Activated T-helper 17 cell treated with anti-CD3 and anti-CD28 coated beads, Interleukin-2, amount 50 U/mL, for 72 hours (primary cell): ENCODE data around the gene C1orf50. TPM values are rescaled to one million over a fixed set of nuclear protein-coding genes. Genes with fewer than 3 reads are reported as not detected.
A peak's percentile ranks its signal among the peaks of the same experiment; 100 is the strongest.

Source experiments
- ATAC-seq: fragments of 150-1000 bp; cut with Tn5 transposase; replicated peaks from 2 replicates; pipeline ENCODE4 v1.10.0; 2021; ENCODE audit warnings: mild to moderate bottlenecking, moderate library complexity
- H3K27ac Mint-ChIP-seq: one replicate; pipeline ENCODE4 v1.8.0; 2022; ENCODE audit warnings: mixed read lengths
- H3K27me3 Mint-ChIP-seq: one replicate; pipeline ENCODE4 v1.8.0; 2022; ENCODE audit warnings: mixed read lengths
- H3K36me3 Mint-ChIP-seq: one replicate; pipeline ENCODE4 v1.8.0; 2022; ENCODE audit warnings: low read depth, mild to moderate bottlenecking, mixed read lengths
- H3K4me1 Mint-ChIP-seq: one replicate; pipeline ENCODE4 v1.8.0; 2022; ENCODE audit warnings: mixed read lengths
- H3K4me3 Mint-ChIP-seq: one replicate; pipeline ENCODE4 v1.8.0; 2022; ENCODE audit warnings: mild to moderate bottlenecking, mixed read lengths
- H3K9me3 Mint-ChIP-seq: one replicate; pipeline ENCODE4 v1.8.0; 2022; ENCODE audit warnings: mixed read lengths
- total RNA-seq, 2 donors: library from RNA; stranded (reverse); gene quantifications; one replicate each; pipeline ENCODE4 v1.2.3, GENCODE V29; 2022

Gene C1orf50
- total RNA-seq, 2 donors from 2014 or later = 6.5 to 10.7 TPM

DNA sequence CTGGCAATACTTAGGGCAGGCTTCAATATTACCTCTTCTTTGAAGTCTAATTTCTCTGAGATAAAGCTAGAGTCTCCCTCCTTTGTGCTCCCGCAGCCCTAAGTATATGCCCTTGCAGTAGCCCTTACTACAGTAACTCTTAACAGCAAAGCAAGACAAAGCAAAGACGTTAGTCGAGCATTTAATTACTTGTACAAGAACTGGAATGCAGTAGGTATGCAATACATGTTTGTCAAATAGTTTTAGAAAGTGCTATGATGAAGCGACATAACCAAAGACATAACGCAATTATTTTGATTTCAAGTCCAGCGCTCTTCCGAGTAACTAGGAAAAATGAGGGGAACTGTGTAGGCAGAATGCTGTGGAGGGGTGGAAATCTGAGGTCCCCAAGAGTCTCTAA is 1.8 kb upstream of the C1orf50 start:
- Mint-ChIP-seq H3K36me3 (peaks cover 36% of the 10 kb centered on the region), H3K27ac (no peak overlapping the region), H3K9me3 (no peaks in the 10 kb centered on the region), H3K4me3 (no peak overlapping the region), H3K4me1 (peaks cover 5% of the 10 kb centered on the region), H3K27me3 (no peaks in the 10 kb centered on the region)
- no peak for ATAC-seq

GRCh38 chr1:42765832-42766740 is 963 bp upstream of the C1orf50 start:
- ATAC-seq = peak; percentile 34
- H3K4me3 Mint-ChIP-seq = no peak overlapping the region

DNA sequence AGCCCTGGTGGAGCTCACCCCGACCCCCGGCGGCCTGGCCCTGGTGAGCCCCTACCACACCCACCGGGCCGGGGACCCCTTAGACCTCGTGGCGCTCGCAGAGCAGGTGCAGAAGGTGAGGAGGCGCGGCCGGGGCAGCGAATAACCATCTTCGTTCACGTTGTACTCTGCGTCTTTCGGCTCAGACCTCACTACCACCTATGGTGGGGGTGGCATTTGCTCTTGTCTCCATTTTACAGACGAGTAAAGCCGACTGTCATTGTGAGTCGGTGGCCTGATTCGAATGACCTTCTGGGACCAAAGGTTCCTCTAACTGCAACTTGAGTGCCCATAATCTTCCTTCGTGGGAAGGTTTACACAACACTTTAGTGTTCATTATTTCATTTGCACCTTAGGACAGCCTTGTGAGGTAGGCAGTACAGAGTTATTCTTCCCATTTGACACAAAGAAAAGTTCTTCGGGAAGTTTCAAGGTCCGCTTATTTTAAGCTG is 506 bp downstream of the C1orf50 start:
- H3K36me3 Mint-ChIP-seq = peaks cover 34% of the 10 kb centered on the region
- H3K27me3 Mint-ChIP-seq = no peaks in the 10 kb centered on the region
- H3K4me1 Mint-ChIP-seq = peaks cover 16% of the 10 kb centered on the region
- H3K27ac Mint-ChIP-seq = no peak overlapping the region
- H3K4me3 Mint-ChIP-seq = no peak overlapping the region
- ATAC-seq = peak; percentile 16
- no peaks in the 10 kb centered on the region for H3K9me3 Mint-ChIP-seq

More at GRCh38 chr1:42765832-42766740, 963 bp upstream of the C1orf50 start:
- Mint-ChIP-seq H3K4me1 (peaks cover 10% of the 10 kb centered on the region), H3K36me3 (peaks cover 40% of the 10 kb centered on the region), H3K27me3 (no peaks in the 10 kb centered on the region), H3K27ac (no peak overlapping the region), H3K9me3 (no peaks in the 10 kb centered on the region)

DNA sequence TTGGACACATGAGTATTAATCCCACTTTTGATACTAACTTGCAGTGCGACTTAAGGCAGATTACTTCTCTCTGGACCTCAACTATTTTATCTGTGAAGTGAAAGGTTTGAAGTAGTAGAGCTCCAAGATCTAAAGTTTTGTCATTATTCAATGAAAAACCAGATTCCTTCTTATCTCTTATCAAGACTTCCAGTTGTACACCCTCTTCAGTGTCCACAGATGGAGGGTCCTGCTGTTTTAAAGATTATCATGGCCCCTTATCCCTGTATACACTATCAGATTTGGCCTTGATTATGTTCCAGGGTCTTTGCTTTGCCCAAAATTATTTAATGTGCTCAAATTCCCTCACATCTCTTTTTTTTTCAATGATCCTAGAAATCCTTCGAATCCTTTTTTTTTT is 1.1 kb downstream of the C1orf50 start:
- peaks cover 37% of the 10 kb centered on the region for H3K36me3 Mint-ChIP-seq
- H3K27ac Mint-ChIP-seq = no peak overlapping the region
- ATAC-seq = no peak

DNA sequence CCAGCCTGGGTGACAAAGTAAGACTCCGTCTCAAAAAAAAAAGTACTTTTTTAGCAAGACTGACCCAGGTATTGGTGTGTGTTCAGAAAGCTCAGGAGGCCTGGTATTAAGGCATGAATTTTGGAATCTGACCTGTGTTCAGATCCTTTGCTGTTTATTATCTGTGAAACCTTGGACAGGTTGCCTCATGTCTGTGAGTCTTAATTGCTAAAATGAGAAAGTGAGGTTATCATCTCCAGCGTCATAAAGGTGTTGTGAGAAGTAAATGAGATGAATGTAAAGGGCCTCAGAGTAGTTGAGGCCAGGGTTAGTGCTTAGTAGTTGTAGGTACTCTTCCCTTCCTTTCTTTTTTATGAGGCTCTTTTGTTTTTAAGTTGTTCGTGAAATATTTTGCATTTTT is 2.8 kb downstream of the C1orf50 start:
- H3K27ac Mint-ChIP-seq = peak overlapping the region; percentile 41
- peaks cover 54% of the 10 kb centered on the region for H3K36me3 Mint-ChIP-seq
- no peaks in the 10 kb centered on the region for H3K27me3 Mint-ChIP-seq
- peaks cover 23% of the 10 kb centered on the region for H3K4me1 Mint-ChIP-seq
- no peaks in the 10 kb centered on the region for H3K9me3 Mint-ChIP-seq
- ATAC-seq = no peak
- no peak overlapping the region for H3K4me3 Mint-ChIP-seq

More for the DNA sequence above, 1.1 kb downstream of the C1orf50 start:
- H3K27me3 Mint-ChIP-seq = no peaks in the 10 kb centered on the region
- peaks cover 20% of the 10 kb centered on the region for H3K4me1 Mint-ChIP-seq
- no peaks in the 10 kb centered on the region for H3K9me3 Mint-ChIP-seq
- no peak overlapping the region for H3K4me3 Mint-ChIP-seq

DNA sequence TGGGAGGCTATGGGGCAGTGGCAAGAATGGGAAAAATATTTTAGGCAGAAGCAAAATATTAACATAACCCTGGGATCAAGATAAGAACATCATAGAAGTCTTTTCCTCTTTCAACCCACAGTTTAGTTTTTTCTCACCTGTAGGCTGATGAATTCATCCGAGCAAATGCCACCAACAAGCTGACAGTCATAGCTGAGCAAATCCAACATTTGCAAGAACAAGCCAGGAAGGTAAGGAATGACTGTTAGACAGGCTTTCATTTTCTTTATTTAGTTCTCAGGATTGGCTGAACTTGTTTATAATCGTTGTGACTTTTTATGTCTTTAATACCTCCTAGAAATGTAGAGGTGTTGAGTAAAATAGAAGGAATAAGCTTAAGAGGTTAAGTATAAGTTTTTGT is 6.4 kb downstream of the C1orf50 start:
- Mint-ChIP-seq H3K4me1 (peaks cover 23% of the 10 kb centered on the region), H3K27me3 (no peaks in the 10 kb centered on the region), H3K27ac (peak overlapping the region; percentile 51)

GRCh38 chr1:42774928-42775526 is 8.0 kb downstream of the C1orf50 start:
- Mint-ChIP-seq H3K27ac (peak overlapping the region; percentile 11), H3K4me1 (peaks cover 24% of the 10 kb centered on the region), H3K36me3 (peaks cover 93% of the 10 kb centered on the region), H3K9me3 (no peaks in the 10 kb centered on the region), H3K4me3 (no peak overlapping the region), H3K27me3 (no peaks in the 10 kb centered on the region)
- ATAC-seq = no peak

More for the DNA sequence above, 6.4 kb downstream of the C1orf50 start:
- H3K36me3 Mint-ChIP-seq = peaks cover 90% of the 10 kb centered on the region
- ATAC-seq = peak; percentile 53
- no peaks in the 10 kb centered on the region for H3K9me3 Mint-ChIP-seq
- H3K4me3 Mint-ChIP-seq = no peak overlapping the region

DNA sequence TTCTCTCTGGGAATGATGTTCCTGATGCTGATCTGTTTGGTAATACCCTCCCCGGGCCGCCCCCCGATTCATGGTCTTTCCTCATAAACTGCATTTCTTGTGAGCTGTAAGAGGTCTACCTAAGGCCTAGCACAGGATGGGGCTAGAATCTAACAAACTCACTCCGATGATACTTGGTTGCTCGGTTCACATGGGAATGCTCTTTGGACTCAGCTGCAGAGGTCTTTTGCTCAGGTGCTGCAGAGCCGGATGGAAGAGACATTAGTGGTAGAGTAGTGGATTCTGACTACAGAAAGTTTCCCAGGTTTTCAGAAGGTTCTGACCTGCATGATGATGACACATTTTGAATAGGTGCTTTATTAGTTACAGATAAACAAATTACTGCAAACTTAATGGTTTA is 9.5 kb downstream of the C1orf50 start:
- H3K4me1 Mint-ChIP-seq = peaks cover 18% of the 10 kb centered on the region
- ATAC-seq = no peak
- H3K9me3 Mint-ChIP-seq = no peaks in the 10 kb centered on the region
- no peaks in the 10 kb centered on the region for H3K27me3 Mint-ChIP-seq
- H3K27ac Mint-ChIP-seq = no peak overlapping the region
- H3K36me3 Mint-ChIP-seq = peaks cover 96% of the 10 kb centered on the region
- no peak overlapping the region for H3K4me3 Mint-ChIP-seq

- Mint-ChIP-seq H3K36me3 (peaks cover 92% of the 10 kb centered on the region), H3K4me1 (peaks cover 11% of the 10 kb centered on the region), H3K27me3 (no peaks in the 10 kb centered on the region), H3K9me3 (no peaks in the 10 kb centered on the region), H3K27ac (peak overlapping the region; percentile 36), H3K4me3 (no peak overlapping the region)
- ATAC-seq = peak; percentile 50
Measured at GRCh38 chr1:42777852-42778251, 10.8 kb downstream of the C1orf50 start.

- H3K9me3 Mint-ChIP-seq = no peaks in the 10 kb centered on the region
- H3K27me3 Mint-ChIP-seq = no peaks in the 10 kb centered on the region
- no peak overlapping the region for H3K4me3 Mint-ChIP-seq
- peak; percentile 74 for ATAC-seq
- H3K36me3 Mint-ChIP-seq = peaks cover 79% of the 10 kb centered on the region
- H3K4me1 Mint-ChIP-seq = peaks cover 6% of the 10 kb centered on the region
- H3K27ac Mint-ChIP-seq = peak overlapping the region; percentile 46
Measured at GRCh38 chr1:42779725-42780124, 12.7 kb downstream of the C1orf50 start.

DNA sequence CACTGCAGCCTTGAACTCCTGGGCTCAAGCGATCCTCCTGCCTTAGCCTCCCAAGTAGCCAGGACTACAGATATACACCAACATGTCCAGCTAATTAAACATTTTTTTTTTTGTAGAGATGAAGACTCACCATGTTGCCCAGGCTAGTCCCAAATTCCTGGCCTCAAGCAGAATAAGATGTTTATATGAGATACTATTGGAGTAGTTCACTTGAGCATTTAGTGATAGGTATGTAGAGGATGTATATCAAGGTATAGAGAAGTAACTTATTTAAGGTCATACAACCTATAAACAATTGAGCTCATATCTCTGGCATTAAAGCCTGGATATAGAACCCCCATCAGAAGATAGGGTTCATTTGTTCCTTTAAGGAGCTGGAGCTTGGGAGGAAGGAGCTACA is 13.1 kb downstream of the C1orf50 start:
- peak overlapping the region; percentile 46 for H3K27ac Mint-ChIP-seq
- peaks cover 74% of the 10 kb centered on the region for H3K36me3 Mint-ChIP-seq
- H3K9me3 Mint-ChIP-seq = no peaks in the 10 kb centered on the region
- H3K4me3 Mint-ChIP-seq = no peak overlapping the region
- H3K27me3 Mint-ChIP-seq = no peaks in the 10 kb centered on the region
- peaks cover 6% of the 10 kb centered on the region for H3K4me1 Mint-ChIP-seq
- no peak for ATAC-seq

GRCh38 chr1:42783092-42783491 is 16.0 kb downstream of the C1orf50 start:
- H3K27ac Mint-ChIP-seq = no peak overlapping the region
- peaks cover 45% of the 10 kb centered on the region for H3K36me3 Mint-ChIP-seq
- peaks cover 14% of the 10 kb centered on the region for H3K4me1 Mint-ChIP-seq
- ATAC-seq = no peak
- no peaks in the 10 kb centered on the region for H3K27me3 Mint-ChIP-seq
- H3K9me3 Mint-ChIP-seq = no peaks in the 10 kb centered on the region
- H3K4me3 Mint-ChIP-seq = no peak overlapping the region

- Mint-ChIP-seq H3K4me1 (peaks cover 12% of the 10 kb centered on the region), H3K27me3 (no peaks in the 10 kb centered on the region), H3K4me3 (no peak overlapping the region), H3K9me3 (no peaks in the 10 kb centered on the region), H3K27ac (no peak overlapping the region), H3K36me3 (peaks cover 31% of the 10 kb centered on the region)
- ATAC-seq = no peak
Measured at GRCh38 chr1:42784547-42784945, 17.5 kb downstream of the C1orf50 start.

DNA sequence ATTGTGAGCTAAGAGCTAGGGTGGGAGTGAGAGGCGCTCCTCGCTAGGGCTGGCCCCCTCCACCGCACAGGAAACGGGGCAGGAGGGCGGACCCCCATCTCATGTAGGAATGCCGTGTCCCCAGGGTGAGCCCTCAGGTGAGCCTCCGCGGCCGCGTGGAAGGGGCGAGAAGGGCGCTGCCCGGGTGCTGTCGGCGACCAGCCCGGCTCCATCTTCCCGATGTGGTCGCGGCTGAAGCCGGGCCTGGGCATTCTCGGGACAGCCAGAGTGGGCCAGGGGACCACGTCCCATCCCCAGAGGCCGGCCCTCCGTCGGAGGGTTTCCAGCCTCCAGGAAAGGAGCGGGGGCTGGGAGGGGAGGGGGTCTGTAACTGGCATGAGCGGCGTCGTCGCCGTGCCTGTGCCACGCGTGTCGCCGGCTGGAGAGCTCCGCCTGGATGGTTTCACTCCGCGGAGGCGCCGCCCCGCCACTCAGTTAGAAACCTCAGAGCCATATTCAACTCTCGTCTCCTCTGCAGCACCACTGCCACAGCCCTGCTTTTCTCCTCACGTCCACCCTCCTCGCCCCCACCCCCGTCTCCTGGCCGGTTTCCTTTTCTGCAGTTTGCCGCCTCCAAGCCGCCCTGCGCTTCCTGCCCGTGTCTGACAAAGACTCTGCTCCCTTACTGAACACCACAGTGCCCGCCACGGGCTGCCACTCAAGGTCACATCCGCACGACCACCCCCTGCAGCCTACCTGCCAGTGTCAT is 18.1 kb downstream of the C1orf50 start, which contains the start of gene TMEM269:
Gene TMEM269, plus strand, starts transcription at position 46 of the 748 bp plus-strand sequence. CDS start 4,903 bp downstream, outside the sequence.
- Mint-ChIP-seq H3K27me3 (no peaks in the 10 kb centered on the region), H3K4me1 (peaks cover 8% of the 10 kb centered on the region), H3K4me3 (peak within 1 kb of the TSS; percentile 80), H3K27ac (peak within 1 kb of the TSS; percentile 84), H3K9me3 (no peaks in the 10 kb centered on the region), H3K36me3 (peaks cover 25% of the 10 kb centered on the region)
- ATAC-seq = peak; percentile 87
